GM12891 (cell line): ENCODE measurements around the gene CAMTA1.

Source experiments
- POLR2A ChIP-seq: IDR thresholded peaks from 2 replicates; pipeline ENCODE4 v1.6.1; 2011; ENCODE audit warnings: low read depth, low read length, control low read depth
- TAF1 ChIP-seq: IDR thresholded peaks from 2 replicates; pipeline ENCODE4 v1.6.1; 2011; ENCODE audit warnings: low read depth, low read length, control low read depth

DNA sequence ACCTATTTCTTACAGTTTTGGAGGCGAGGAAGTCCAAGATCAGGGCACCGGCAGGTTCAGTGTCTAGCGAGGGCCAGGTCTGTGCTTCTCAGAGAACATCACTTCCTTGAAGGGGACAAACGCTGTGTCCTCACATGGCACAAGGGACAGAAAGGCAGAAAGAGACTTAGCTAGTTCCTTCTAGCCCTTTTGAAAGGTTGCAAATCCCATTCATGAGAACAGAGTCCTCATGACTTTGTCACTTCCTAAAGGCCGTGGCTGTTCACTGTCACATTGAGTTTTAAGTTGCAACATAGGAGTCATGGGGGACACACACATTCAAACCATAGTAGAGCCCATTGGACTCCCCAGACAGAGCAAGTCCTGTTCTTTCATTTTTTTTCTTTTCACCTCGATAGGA lies 1026.2 kb downstream of the CAMTA1 start:
- TF ChIP-seq POLR2A (no peak), TAF1 (no peak)
